ENCODE results near the gene CACNA1C.

CACNA1C gene

GRCh38 chr12:2406903-2407302 lies 354.1 kb downstream of the CACNA1C start:
- DNase-seq (ENCODE audit: low read depth in 2 of 3, low spot score in 2 of 3), result no peak

GRCh38 chr12:2408262-2408661 lies 355.5 kb downstream of the CACNA1C start:
- no peak for DNase-seq (ENCODE audit: low read depth in 2 of 3, low spot score in 2 of 3)

- DNase-seq (ENCODE audit: low read depth in 2 of 3, low spot score in 2 of 3), result no peak
Observed at GRCh38 chr12:2409656-2410265, 357.0 kb downstream of the CACNA1C start.

- DNase-seq (ENCODE audit: low read depth in 2 of 3, low spot score in 2 of 3), result no peak
Observed at GRCh38 chr12:2410496-2410895, 357.7 kb downstream of the CACNA1C start.

- DNase-seq (ENCODE audit: low read depth in 2 of 3, low spot score in 2 of 3), result no peak
Observed at GRCh38 chr12:2411011-2411410, 358.2 kb downstream of the CACNA1C start.

- no peak for DNase-seq (ENCODE audit: low read depth in 2 of 3, low spot score in 2 of 3)
Observed at GRCh38 chr12:2411616-2412304, 359.0 kb downstream of the CACNA1C start.

- no peak for DNase-seq (ENCODE audit: low read depth in 2 of 3, low spot score in 2 of 3)
Observed at GRCh38 chr12:2412305-2412643, 359.5 kb downstream of the CACNA1C start.

- no peak for DNase-seq (ENCODE audit: low read depth in 2 of 3, low spot score in 2 of 3)
Observed at GRCh38 chr12:2413301-2413700, 360.5 kb downstream of the CACNA1C start.

GRCh38 chr12:2413999-2414792 lies 361.4 kb downstream of the CACNA1C start:
- no peak for DNase-seq (ENCODE audit: low read depth in 2 of 3, low spot score in 2 of 3)

- DNase-seq (ENCODE audit: low read depth in 2 of 3, low spot score in 2 of 3), result no peak
Observed at GRCh38 chr12:2414810-2415567, 362.2 kb downstream of the CACNA1C start.

GRCh38 chr12:2415568-2415944 lies 362.8 kb downstream of the CACNA1C start:
- DNase-seq (ENCODE audit: low read depth in 2 of 3, low spot score in 2 of 3), result no peak

GRCh38 chr12:2416158-2416557 lies 363.4 kb downstream of the CACNA1C start:
- no peak for DNase-seq (ENCODE audit: low read depth in 2 of 3, low spot score in 2 of 3)

GRCh38 chr12:2417481-2418160 lies 364.8 kb downstream of the CACNA1C start:
- no peak for DNase-seq (ENCODE audit: low read depth in 2 of 3, low spot score in 2 of 3)

- DNase-seq (ENCODE audit: low read depth in 2 of 3, low spot score in 2 of 3), result no peak
Observed at GRCh38 chr12:2418579-2418978, 365.8 kb downstream of the CACNA1C start.

- no peak for DNase-seq (ENCODE audit: low read depth in 2 of 3, low spot score in 2 of 3)
Observed at GRCh38 chr12:2422591-2422990, 369.8 kb downstream of the CACNA1C start.

- no peak for DNase-seq (ENCODE audit: low read depth in 2 of 3, low spot score in 2 of 3)
Observed at GRCh38 chr12:2429032-2429431, 376.2 kb downstream of the CACNA1C start.

GRCh38 chr12:2431810-2432209 lies 379.0 kb downstream of the CACNA1C start:
- DNase-seq (ENCODE audit: low read depth in 2 of 3, low spot score in 2 of 3), result no peak

GRCh38 chr12:2432856-2433255 lies 380.1 kb downstream of the CACNA1C start:
- DNase-seq (ENCODE audit: low read depth in 2 of 3, low spot score in 2 of 3), result no peak

- DNase-seq (ENCODE audit: low read depth in 2 of 3, low spot score in 2 of 3), result no peak
Observed at GRCh38 chr12:2435511-2435910, 382.7 kb downstream of the CACNA1C start.

GRCh38 chr12:2439332-2440100 lies 386.7 kb downstream of the CACNA1C start:
- no peak for DNase-seq (ENCODE audit: low read depth in 2 of 3, low spot score in 2 of 3)
